HG03139 (cell line): ENCODE measurements around the gene TNIK.
"Not testable (repeated sequence)": the region's sequence is repeated elsewhere in the genome, so short reads cannot be mapped to it uniquely, and the experiment has no call there.

Experiments
- ATAC-seq: cut with Tn5 transposase; IDR thresholded peaks from one replicate; pipeline ENCODE4 v1.9.1; 2021; ENCODE audit not compliant: unreplicated experiment

TNIK gene

DNA sequence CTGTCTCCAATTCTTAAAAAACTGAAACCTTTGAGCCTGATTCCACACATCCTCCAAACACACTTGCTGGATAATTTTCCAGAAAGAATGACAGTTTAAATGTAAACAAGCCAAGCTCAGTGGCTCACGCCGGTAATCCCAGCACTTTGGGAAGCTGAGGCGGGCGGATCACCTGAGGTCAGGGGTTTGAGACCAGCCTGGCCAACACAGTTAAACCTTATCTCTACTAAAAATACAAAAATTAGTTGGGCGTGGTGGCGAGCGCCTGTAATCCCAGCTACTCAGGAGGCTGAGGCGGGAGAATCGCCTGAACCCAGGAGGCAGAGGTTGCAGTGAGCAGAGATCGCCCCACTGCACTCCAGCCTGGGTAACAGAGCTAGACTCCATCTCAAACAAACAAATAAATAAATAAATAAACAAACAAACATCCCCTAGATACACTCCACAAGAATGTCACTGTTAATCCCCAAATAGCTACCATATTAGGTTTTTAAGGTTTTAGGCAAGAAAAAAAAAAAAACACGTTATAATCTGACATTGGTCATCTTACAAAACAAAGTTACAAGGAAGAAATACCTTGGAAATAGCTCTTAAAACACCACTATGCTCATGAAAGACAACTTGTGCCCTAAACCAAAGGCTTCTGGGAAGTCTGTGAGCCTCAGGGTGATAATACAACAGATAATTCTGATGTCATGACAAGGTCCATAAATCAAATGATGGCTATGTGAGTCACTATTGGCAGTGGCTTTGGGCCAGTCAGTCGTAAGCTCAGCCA is 13.2 kb downstream of the TNIK start:
- ATAC-seq: no peak

- no peak for ATAC-seq
Measured at GRCh38 chr3:171446301-171446700, 13.9 kb downstream of the TNIK start.

GRCh38 chr3:171445620-171446204 is 14.5 kb downstream of the TNIK start:
- no peak for ATAC-seq

GRCh38 chr3:171444001-171444690 is 16.1 kb downstream of the TNIK start:
- no peak for ATAC-seq

GRCh38 chr3:171443211-171443957 is 16.8 kb downstream of the TNIK start:
- no peak for ATAC-seq

- ATAC-seq: no peak
Measured at GRCh38 chr3:171442184-171442583, 18.0 kb downstream of the TNIK start.

DNA sequence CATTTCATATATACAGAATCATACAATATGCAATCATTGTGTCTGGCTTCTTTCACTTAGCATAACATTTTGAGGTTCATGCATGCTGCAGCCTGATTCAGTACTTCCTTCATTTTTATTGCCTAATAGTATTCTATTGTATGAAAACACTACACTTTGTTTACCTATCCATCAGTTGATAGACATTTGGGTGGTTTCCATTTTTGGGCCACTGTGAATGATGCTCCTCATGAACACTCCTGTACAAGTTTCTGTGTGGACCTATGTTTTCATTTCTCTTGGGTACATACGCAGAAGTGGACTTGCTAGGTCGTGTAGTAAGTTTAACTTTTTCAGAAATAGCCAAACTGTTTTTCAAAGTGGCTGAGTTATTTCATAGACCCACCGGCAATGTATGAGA is 18.8 kb downstream of the TNIK start:
- ATAC-seq: no peak

GRCh38 chr3:171439996-171440395 is 20.2 kb downstream of the TNIK start:
- ATAC-seq: no peak

DNA sequence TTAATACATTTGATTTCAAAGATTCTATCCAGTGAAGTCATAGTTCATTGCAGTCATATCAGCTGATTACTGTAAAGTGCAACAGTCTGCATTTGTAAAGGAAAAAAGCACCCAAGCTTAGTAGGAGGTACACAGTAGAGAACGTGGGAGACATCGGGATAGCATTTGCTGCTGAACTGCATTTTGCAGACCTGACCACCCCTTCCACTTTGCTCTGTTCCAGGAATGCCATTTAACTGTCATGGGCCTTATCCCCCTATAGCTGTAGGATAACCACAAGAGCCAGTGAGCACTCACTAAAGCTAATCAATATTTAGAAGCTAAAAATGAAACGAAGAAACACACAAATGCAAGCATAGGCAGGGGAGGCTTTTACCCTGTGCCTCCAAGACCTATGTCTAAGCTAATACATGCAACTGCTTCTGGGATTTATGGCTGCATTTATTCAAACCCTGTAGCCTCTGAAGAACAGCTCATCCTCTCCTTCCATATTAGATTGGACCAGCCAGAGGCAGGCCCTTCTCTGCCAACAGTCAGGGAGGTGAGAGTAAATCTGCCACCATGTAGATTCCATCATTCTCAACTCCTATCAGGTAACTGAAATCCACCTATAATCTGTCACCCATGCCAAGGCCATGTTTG is 23.0 kb downstream of the TNIK start:
- ATAC-seq: no peak

- ATAC-seq: no peak
Measured at GRCh38 chr3:171436380-171436779, 23.8 kb downstream of the TNIK start.

DNA sequence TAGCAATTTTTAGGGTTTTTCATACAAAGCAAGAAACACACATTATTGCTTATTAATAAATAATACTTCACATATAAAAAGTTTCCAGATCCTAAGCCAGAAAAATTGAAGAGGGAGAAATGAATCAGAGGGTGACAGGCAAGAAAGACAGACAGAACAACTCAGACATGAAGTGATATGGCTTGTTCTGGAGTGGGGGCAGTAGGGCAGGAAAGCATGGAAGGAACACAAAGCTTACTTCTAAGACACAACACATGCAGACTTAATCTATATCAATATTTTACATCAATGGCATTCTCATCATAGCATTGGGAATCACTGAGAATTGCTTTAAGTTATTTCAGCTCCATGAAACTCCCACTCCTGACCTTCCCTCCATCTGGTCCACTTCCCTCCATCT is 24.4 kb downstream of the TNIK start:
- no peak for ATAC-seq

DNA sequence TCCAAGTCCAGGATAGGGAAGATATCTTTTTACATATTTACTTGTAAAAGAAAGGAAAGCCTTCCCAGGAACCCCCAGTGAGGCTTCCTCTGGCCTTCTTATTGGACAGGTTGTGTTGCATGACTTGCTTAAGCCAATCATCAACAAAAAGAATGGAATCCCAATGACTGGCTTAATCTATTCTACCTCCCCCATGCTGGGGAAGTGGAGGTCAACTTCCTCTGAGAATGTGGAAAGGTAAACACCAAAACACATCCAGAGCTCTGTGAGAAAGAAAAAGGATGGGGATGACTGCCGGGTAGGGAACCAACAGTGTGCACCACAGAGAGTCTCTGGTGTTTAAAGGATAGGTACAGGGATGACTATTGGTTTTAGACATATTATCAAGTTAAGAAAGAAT is 25.1 kb downstream of the TNIK start:
- no peak for ATAC-seq

DNA sequence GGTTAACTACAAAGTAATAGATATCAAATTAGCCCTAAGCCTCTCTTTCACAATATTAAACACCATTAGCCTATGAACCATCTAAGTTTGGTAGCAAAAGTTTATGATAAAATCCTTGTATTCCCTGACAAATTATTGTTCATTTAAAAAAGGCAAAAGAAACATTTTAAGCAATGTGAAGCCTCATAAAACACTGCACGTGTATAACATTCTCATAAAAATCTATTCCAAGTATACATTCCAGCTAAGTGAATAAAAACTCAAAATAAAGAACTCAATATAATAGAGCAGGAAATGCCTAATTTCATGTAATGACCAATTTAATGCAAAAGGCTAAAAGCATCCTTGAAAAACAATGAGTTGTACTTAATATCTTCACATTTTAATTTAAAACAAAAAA is 27.7 kb downstream of the TNIK start:
- ATAC-seq: no peak

GRCh38 chr3:171431550-171431949 is 28.7 kb downstream of the TNIK start:
- ATAC-seq: no peak

GRCh38 chr3:171430530-171430929 is 29.7 kb downstream of the TNIK start:
- ATAC-seq: no peak

GRCh38 chr3:171429635-171430034 is 30.6 kb downstream of the TNIK start:
- ATAC-seq: no peak

DNA sequence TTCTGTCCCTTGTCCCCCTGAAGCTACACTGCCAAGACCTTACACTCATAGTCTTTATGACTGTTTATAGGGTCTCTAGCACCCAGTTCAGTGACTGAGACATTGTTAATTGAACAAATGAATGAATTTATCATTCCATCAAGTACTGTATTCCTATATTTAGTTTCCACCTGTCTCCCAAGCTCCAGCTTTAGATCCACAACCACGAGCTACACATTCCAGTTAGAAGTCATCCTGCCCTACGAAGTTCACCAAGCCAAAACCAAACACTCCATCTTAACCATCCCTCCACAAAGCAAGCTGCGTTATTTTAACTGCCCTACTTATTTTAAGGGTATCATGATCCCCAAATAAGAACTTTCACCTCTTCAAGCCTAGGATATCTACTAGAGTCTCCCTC is 31.3 kb downstream of the TNIK start:
- ATAC-seq: no peak

- no peak for ATAC-seq
Measured at GRCh38 chr3:171428321-171428787, 31.9 kb downstream of the TNIK start.

- ATAC-seq: no peak
Measured at GRCh38 chr3:171427771-171428320, 32.4 kb downstream of the TNIK start.

DNA sequence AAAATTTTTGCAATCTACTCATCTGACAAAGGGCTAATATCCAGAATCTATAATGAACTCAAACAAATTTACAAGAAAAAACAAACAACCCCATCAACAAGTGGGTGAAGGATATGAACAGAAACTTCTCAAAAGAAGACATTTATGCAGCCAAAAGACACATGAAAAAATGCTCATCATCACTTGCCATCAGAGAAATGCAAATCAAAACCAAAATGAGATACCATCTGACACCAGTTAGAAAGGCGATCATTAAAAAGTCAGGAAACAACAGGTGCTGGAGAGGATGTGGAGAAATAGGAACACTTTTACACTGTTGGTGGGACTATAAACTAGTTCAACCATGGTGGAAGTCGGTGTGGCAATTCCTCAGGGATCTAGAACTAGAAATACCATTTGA is 36.1 kb downstream of the TNIK start:
- ATAC-seq: not testable (repeated sequence)

DNA sequence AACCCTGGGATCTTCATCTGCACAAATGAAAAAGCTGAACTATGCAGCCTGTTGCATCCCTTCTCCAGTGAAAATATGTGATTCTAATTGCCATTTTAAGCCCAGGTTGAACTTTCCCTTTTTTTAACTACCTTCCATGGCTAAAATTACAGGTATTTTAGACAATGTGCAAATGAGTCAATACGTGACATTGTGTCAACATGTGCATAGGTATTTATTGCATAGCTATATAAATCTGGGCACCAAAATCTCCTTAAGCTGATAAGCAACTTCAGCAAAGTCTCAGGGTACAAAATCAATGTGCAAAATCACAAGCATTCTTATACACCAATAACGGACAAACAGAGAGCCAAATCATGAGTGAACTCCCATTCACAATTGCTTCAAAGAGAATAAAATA is 37.4 kb downstream of the TNIK start:
- not testable (repeated sequence) for ATAC-seq
